ENCODE data around the gene SCD5.

DNA sequence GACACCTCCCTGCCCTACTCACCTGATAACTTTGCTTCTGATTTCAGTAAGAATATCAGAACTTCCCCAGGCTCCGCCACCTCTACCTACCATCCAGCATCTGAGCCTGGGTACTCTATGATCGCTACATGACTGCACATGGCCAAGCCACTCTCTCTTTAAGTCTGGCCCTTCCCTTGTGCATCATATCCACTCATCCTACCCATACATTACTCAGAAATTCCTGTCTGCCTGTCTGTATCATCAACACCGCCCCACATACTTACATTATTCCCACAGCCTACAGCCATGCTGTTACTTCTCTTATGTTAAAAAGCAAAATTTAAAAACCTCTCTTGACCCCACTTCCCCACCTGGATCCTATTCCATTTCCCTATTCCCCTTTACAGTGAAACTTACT is 84.7 kb downstream of the SCD5 start:
- TF ChIP-seq POLR2AphosphoS2 (conservative IDR thresholded peaks at IDR 0.05; ENCODE audit: low read length) (no peak), RFX5 (IDR thresholded peaks at IDR 0.05) (no peak)
- TF ChIP-seq, protein P1, sequence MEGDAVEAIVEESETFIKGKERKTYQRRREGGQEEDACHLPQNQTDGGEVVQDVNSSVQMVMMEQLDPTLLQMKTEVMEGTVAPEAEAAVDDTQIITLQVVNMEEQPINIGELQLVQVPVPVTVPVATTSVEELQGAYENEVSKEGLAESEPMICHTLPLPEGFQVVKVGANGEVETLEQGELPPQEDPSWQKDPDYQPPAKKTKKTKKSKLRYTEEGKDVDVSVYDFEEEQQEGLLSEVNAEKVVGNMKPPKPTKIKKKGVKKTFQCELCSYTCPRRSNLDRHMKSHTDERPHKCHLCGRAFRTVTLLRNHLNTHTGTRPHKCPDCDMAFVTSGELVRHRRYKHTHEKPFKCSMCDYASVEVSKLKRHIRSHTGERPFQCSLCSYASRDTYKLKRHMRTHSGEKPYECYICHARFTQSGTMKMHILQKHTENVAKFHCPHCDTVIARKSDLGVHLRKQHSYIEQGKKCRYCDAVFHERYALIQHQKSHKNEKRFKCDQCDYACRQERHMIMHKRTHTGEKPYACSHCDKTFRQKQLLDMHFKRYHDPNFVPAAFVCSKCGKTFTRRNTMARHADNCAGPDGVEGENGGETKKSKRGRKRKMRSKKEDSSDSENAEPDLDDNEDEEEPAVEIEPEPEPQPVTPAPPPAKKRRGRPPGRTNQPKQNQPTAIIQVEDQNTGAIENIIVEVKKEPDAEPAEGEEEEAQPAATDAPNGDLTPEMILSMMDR (IDR thresholded peaks at IDR 0.05): no peak
- TF ChIP-seq, protein P2, sequence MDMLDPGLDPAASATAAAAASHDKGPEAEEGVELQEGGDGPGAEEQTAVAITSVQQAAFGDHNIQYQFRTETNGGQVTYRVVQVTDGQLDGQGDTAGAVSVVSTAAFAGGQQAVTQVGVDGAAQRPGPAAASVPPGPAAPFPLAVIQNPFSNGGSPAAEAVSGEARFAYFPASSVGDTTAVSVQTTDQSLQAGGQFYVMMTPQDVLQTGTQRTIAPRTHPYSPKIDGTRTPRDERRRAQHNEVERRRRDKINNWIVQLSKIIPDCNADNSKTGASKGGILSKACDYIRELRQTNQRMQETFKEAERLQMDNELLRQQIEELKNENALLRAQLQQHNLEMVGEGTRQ (IDR thresholded peaks at IDR 0.05): no peak

Measured in A549 (cell line).